Measurements from ENCODE around the gene CREBL2. TPM values are rescaled to one million over a fixed set of nuclear protein-coding genes. Genes with fewer than 3 reads are reported as not detected.
"Not testable (repeated sequence)": the region's sequence is repeated elsewhere in the genome, so short reads cannot be mapped to it uniquely, and the experiment has no call there.

CREBL2 gene
- total RNA-seq, 4 donors from 2014 or later = 11.2 to 42.7 (median 26.4) TPM

GRCh38 chr12:12563290-12563928, 48.3 kb upstream of the CREBL2 start:
- no peaks in the 10 kb centered on the region for H3K36me3 ChIP-seq
- TF ChIP-seq POLR2AphosphoS5 (IDR thresholded peaks at IDR 0.05) (peak in 1 of 3 donors; percentile 25), CTCF (IDR thresholded peaks at IDR 0.05) (no peak)
- H3K27me3 ChIP-seq = no peaks in the 10 kb centered on the region
- no peak for DNase-seq
- H3K27ac ChIP-seq = peak overlapping the region; percentile 99 to 100 (median 100)
- peak overlapping the region in 3 of 4 donors; percentile 76 to 93 (median 88) for H3K4me3 ChIP-seq
- in situ Hi-C loops (cut with MboI; ENCODE audit: low pct_ligation_motif_present in 1 of 4, low pct_unique_long_range_greater_than_20kb in 1 of 4, low sequenced_read_pairs in 3 of 4) (loop anchor here in 2 of 4 donors (10.0 to 25.0 kb wide), 2 partner anchors 176 to 189 kb away; no protein-coding TSS in a partner anchor), intact Hi-C loops (cut with DNase I; ENCODE audit: low total_unique reads) (loop anchor here (5.0 kb wide), 2 partner anchors 154 to 186 kb away; partner anchors contain the start of gene CDKN1B)
- 52 to 57% methylated on average over 9 to 11 of the region's 11 CpGs for WGBS, 2 donors (ENCODE audit: low coverage in 1 of 2)
- H3K4me1 ChIP-seq = peaks cover 0 to 38% (median 28%) of the 10 kb centered on the region in 4 donors
- H3K9me3 ChIP-seq = no peaks in the 10 kb centered on the region

GRCh38 chr12:12564911-12565310, 46.8 kb upstream of the CREBL2 start:
- Histone ChIP-seq H3K36me3 (no peaks in the 10 kb centered on the region), H3K27ac (no peak overlapping the region), H3K9me3 (no peaks in the 10 kb centered on the region), H3K4me3 (no peak overlapping the region), H3K4me1 (peaks cover 0 to 23% (median 14%) of the 10 kb centered on the region in 4 donors), H3K27me3 (no peaks in the 10 kb centered on the region)
- DNase-seq = no peak
- 61 to 62% methylated on average over 1 of the region's 1 CpG for WGBS, 2 donors (ENCODE audit: low coverage in 1 of 2)
- intact Hi-C loops (cut with DNase I; ENCODE audit: low total_unique reads) = loop anchor here (5.0 kb wide), 2 partner anchors 152 to 188 kb away; partner anchors contain the start of gene CDKN1B
- TF ChIP-seq POLR2A (IDR thresholded peaks at IDR 0.05) = no peak
- TF ChIP-seq POLR2AphosphoS5 (IDR thresholded peaks at IDR 0.05) = no peak
- no peak for TF ChIP-seq EP300 (IDR thresholded peaks at IDR 0.05; ENCODE audit: low read depth)
- TF ChIP-seq CTCF (IDR thresholded peaks at IDR 0.05) = no peak
- in situ Hi-C loops (cut with MboI; ENCODE audit: low pct_ligation_motif_present in 1 of 4, low pct_unique_long_range_greater_than_20kb in 1 of 4, low sequenced_read_pairs in 3 of 4) = loop anchor here in 2 of 4 donors (10.0 to 25.0 kb wide), 2 partner anchors 178 to 190 kb away; no protein-coding TSS in a partner anchor

- H3K9me3 ChIP-seq; DNase-seq; H3K27me3 ChIP-seq; intact Hi-C loops (cut with DNase I; ENCODE audit: low total_unique reads); H3K4me3 ChIP-seq; H3K27ac ChIP-seq; H3K36me3 ChIP-seq: not testable (repeated sequence)
- 95% methylated on average over 8 of the region's 32 CpGs; no CpG with 5 or more reads in 1 of the 2 donors for WGBS, 2 donors (ENCODE audit: low coverage in 1 of 2)
- H3K4me1 ChIP-seq = peaks cover 0 to 14% (median 10%) of the 10 kb centered on the region in 4 donors
- in situ Hi-C loops (cut with MboI; ENCODE audit: low pct_ligation_motif_present in 1 of 4, low pct_unique_long_range_greater_than_20kb in 1 of 4, low sequenced_read_pairs in 3 of 4) = loop anchor here in 2 of 4 donors (10.0 to 25.0 kb wide), 2 partner anchors 179 to 191 kb away; no protein-coding TSS in a partner anchor
These were observed 45.7 kb upstream of the CREBL2 start for GRCh38 chr12:12565971-12566370.

- DNase-seq = no peak
- Histone ChIP-seq H3K36me3 (no peaks in the 10 kb centered on the region), H3K9me3 (no peaks in the 10 kb centered on the region), H3K4me3 (no peak overlapping the region), H3K27me3 (no peaks in the 10 kb centered on the region), H3K4me1 (peaks cover 0 to 18% (median 6%) of the 10 kb centered on the region in 4 donors), H3K27ac (no peak overlapping the region)
- in situ Hi-C loops (cut with MboI; ENCODE audit: low pct_ligation_motif_present in 1 of 4, low pct_unique_long_range_greater_than_20kb in 1 of 4, low sequenced_read_pairs in 3 of 4) = loop anchor here in 1 of 4 donors (25.0 kb wide), 1 partner anchor 185 kb away; no protein-coding TSS in a partner anchor
- WGBS, 2 donors (ENCODE audit: low coverage in 1 of 2) = 88% methylated on average over 1 to 3 of the region's 3 CpGs
- intact Hi-C loops (cut with DNase I; ENCODE audit: low total_unique reads) = no loop called here
- TF ChIP-seq EP300 (IDR thresholded peaks at IDR 0.05; ENCODE audit: low read depth) (no peak), CTCF (IDR thresholded peaks at IDR 0.05) (no peak), POLR2A (IDR thresholded peaks at IDR 0.05) (no peak), POLR2AphosphoS5 (IDR thresholded peaks at IDR 0.05) (no peak)
These were observed 39.0 kb upstream of the CREBL2 start for GRCh38 chr12:12572659-12573058.

Data from transverse colon (tissue), 4 donors.